Sigmoid colon (tissue), 4 donors: Measurements from ENCODE around the gene OARD1.

Source experiments
- CTCF ChIP-seq, 4 experiments: fragments of 450-650 bp in 3 of 4; fragments of 200-600 bp in 1 of 4; IDR thresholded peaks; one replicate each; pipeline ENCODE4 v1.5.1; 2016 to 2019; ENCODE audit warnings: antibody characterized with exemption in 4 of 4, mild to moderate bottlenecking in 3 of 4, moderate library complexity in 2 of 4
- EP300 ChIP-seq, 4 donors: sonication (generic); formaldehyde crosslinking; IDR thresholded peaks; one replicate each; pipeline ENCODE4 v1.6.1; 2017; ENCODE audit warnings: antibody characterized with exemption in 4 of 4
- POLR2A ChIP-seq, 2 donors: fragments of 450-650 bp; IDR thresholded peaks; one replicate each; pipeline ENCODE4 v1.6.1; 2016; ENCODE audit warnings: antibody characterized with exemption in 2 of 2, mild to moderate bottlenecking in 2 of 2, moderate library complexity in 2 of 2
- POLR2AphosphoS5 ChIP-seq, 4 donors: sonication (generic); formaldehyde crosslinking; IDR thresholded peaks; one replicate each; pipeline ENCODE4 v1.6.1; 2017; ENCODE audit warnings: antibody characterized with exemption in 4 of 4

- TF ChIP-seq POLR2A (IDR thresholded peaks at IDR 0.05) (no peak), CTCF (IDR thresholded peaks at IDR 0.05) (no peak), POLR2AphosphoS5 (IDR thresholded peaks at IDR 0.05) (no peak), EP300 (IDR thresholded peaks at IDR 0.05) (no peak)
Observed at GRCh38 chr6:41085182-41085581, 13.0 kb upstream of the OARD1 start.
